Measurements from ENCODE around the gene ATP2C2.

DNA sequence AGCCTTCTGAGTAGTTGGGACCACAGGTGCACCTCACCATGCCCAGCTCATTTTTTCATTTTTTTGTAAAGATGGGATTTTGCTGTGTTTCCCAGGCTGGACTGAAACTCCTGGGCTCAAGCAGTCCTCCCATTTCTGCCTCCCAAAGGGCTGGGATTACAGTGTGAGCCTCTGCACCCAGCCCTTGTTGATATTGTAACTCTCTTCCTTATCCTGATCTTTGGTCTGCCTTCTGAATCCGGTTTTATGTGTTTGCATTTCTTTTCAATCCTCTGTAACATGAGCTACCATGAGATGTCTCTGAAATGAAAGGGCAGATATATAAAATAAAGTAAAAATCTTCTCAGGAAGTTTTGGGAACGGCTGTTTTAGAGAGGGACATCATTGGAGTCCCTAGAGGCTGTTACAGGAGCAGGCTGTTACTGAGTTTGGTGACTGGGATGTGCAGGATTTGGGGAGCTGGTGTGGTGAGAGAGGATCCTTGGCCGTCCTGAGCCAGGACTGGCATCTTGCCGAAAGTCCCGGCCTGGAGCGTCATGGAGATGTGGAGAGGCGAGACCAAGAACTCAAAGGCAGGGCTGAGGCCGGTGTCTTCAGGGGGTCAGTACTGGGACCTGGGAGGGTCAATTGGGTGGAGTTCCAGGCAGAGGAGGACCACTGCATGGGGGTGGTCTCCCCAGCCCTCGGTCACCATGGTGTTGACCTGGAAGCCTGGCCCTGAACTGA lies 39.4 kb downstream of the ATP2C2 start:
- no peak for TF ChIP-seq POLR2A (IDR thresholded peaks at IDR 0.05)
- TF ChIP-seq, protein P1, sequence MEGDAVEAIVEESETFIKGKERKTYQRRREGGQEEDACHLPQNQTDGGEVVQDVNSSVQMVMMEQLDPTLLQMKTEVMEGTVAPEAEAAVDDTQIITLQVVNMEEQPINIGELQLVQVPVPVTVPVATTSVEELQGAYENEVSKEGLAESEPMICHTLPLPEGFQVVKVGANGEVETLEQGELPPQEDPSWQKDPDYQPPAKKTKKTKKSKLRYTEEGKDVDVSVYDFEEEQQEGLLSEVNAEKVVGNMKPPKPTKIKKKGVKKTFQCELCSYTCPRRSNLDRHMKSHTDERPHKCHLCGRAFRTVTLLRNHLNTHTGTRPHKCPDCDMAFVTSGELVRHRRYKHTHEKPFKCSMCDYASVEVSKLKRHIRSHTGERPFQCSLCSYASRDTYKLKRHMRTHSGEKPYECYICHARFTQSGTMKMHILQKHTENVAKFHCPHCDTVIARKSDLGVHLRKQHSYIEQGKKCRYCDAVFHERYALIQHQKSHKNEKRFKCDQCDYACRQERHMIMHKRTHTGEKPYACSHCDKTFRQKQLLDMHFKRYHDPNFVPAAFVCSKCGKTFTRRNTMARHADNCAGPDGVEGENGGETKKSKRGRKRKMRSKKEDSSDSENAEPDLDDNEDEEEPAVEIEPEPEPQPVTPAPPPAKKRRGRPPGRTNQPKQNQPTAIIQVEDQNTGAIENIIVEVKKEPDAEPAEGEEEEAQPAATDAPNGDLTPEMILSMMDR (IDR thresholded peaks at IDR 0.05), result no peak
